ENCODE results near the gene FARSB.

- TF ChIP-seq EZH2phosphoT487 (IDR thresholded peaks at IDR 0.05; ENCODE audit: low read depth) (no peak), CTCF (IDR thresholded peaks at IDR 0.05; ENCODE audit: low read depth, low read length) (no peak)
Measured at GRCh38 chr2:222525811-222526210, 130.1 kb downstream of the FARSB start.
